ENCODE results near the gene PCGF3.
"Not testable (repeated sequence)": the region's sequence is repeated elsewhere in the genome, so short reads cannot be mapped to it uniquely, and the experiment has no call there.

Gene PCGF3

GRCh38 chr4:766152-766515, 60.5 kb downstream of the PCGF3 start:
- no peaks in the 10 kb centered on the region for H3K4me1 ChIP-seq (ENCODE audit: control insufficient read depth in 1 of 2, insufficient read depth in 2 of 2, low read length in 2 of 2)
- peaks cover 0 to 3% of the 10 kb centered on the region in 2 donors for H3K9me3 ChIP-seq (ENCODE audit: control insufficient read depth in 1 of 2, low read length in 2 of 2)
- H3K4me3 ChIP-seq (ENCODE audit: low read depth in 1 of 2, low read length in 2 of 2) = no peak overlapping the region
- no peaks in the 10 kb centered on the region for H3K27me3 ChIP-seq (ENCODE audit: low read depth, low read length)
- H3K36me3 ChIP-seq (ENCODE audit: control insufficient read depth in 1 of 2, insufficient read depth in 2 of 2, low read length in 2 of 2) = peaks cover 20 to 89% of the 10 kb centered on the region in 2 donors
- no peak overlapping the region for H3K27ac ChIP-seq (ENCODE audit: low read length)

GRCh38 chr4:766559-767283, 61.1 kb downstream of the PCGF3 start:
- Histone ChIP-seq H3K36me3 (ENCODE audit: control insufficient read depth in 1 of 2, insufficient read depth in 2 of 2, low read length in 2 of 2) (peaks cover 19 to 89% of the 10 kb centered on the region in 2 donors), H3K4me1 (ENCODE audit: control insufficient read depth in 1 of 2, insufficient read depth in 2 of 2, low read length in 2 of 2) (no peaks in the 10 kb centered on the region), H3K9me3 (ENCODE audit: control insufficient read depth in 1 of 2, low read length in 2 of 2) (peaks cover 0 to 3% of the 10 kb centered on the region in 2 donors), H3K27me3 (ENCODE audit: low read depth, low read length) (no peaks in the 10 kb centered on the region), H3K4me3 (ENCODE audit: low read depth in 1 of 2, low read length in 2 of 2) (no peak overlapping the region), H3K27ac (ENCODE audit: low read length) (no peak overlapping the region)

GRCh38 chr4:768076-768475, 62.4 kb downstream of the PCGF3 start:
- no peak overlapping the region for H3K4me3 ChIP-seq (ENCODE audit: low read depth in 1 of 2, low read length in 2 of 2)
- H3K36me3 ChIP-seq (ENCODE audit: control insufficient read depth in 1 of 2, insufficient read depth in 2 of 2, low read length in 2 of 2) = peaks cover 19 to 81% of the 10 kb centered on the region in 2 donors
- H3K4me1 ChIP-seq (ENCODE audit: control insufficient read depth in 1 of 2, insufficient read depth in 2 of 2, low read length in 2 of 2) = peaks cover 0 to 10% of the 10 kb centered on the region in 2 donors
- peaks cover 0 to 3% of the 10 kb centered on the region in 2 donors for H3K9me3 ChIP-seq (ENCODE audit: control insufficient read depth in 1 of 2, low read length in 2 of 2)
- H3K27ac ChIP-seq (ENCODE audit: low read length) = no peak overlapping the region
- no peaks in the 10 kb centered on the region for H3K27me3 ChIP-seq (ENCODE audit: low read depth, low read length)

- no peak overlapping the region for H3K27ac ChIP-seq (ENCODE audit: low read length)
- peaks cover 19 to 78% of the 10 kb centered on the region in 2 donors for H3K36me3 ChIP-seq (ENCODE audit: control insufficient read depth in 1 of 2, insufficient read depth in 2 of 2, low read length in 2 of 2)
- peaks cover 0 to 10% of the 10 kb centered on the region in 2 donors for H3K4me1 ChIP-seq (ENCODE audit: control insufficient read depth in 1 of 2, insufficient read depth in 2 of 2, low read length in 2 of 2)
- no peaks in the 10 kb centered on the region for H3K27me3 ChIP-seq (ENCODE audit: low read depth, low read length)
- peaks cover 0 to 3% of the 10 kb centered on the region in 2 donors for H3K9me3 ChIP-seq (ENCODE audit: control insufficient read depth in 1 of 2, low read length in 2 of 2)
- no peak overlapping the region for H3K4me3 ChIP-seq (ENCODE audit: low read depth in 1 of 2, low read length in 2 of 2)
Measured at GRCh38 chr4:768995-769394, 63.4 kb downstream of the PCGF3 start.

GRCh38 chr4:769511-769910, 63.9 kb downstream of the PCGF3 start:
- Histone ChIP-seq H3K9me3 (ENCODE audit: control insufficient read depth in 1 of 2, low read length in 2 of 2) (peaks cover 0 to 3% of the 10 kb centered on the region in 2 donors), H3K36me3 (ENCODE audit: control insufficient read depth in 1 of 2, insufficient read depth in 2 of 2, low read length in 2 of 2) (peaks cover 19 to 77% of the 10 kb centered on the region in 2 donors), H3K27ac (ENCODE audit: low read length) (no peak overlapping the region), H3K27me3 (ENCODE audit: low read depth, low read length) (no peaks in the 10 kb centered on the region), H3K4me1 (ENCODE audit: control insufficient read depth in 1 of 2, insufficient read depth in 2 of 2, low read length in 2 of 2) (peaks cover 0 to 10% of the 10 kb centered on the region in 2 donors), H3K4me3 (ENCODE audit: low read depth in 1 of 2, low read length in 2 of 2) (no peak overlapping the region)

GRCh38 chr4:770022-770421, 64.4 kb downstream of the PCGF3 start:
- H3K27me3 ChIP-seq (ENCODE audit: low read depth, low read length) = no peaks in the 10 kb centered on the region
- peaks cover 19 to 76% of the 10 kb centered on the region in 2 donors for H3K36me3 ChIP-seq (ENCODE audit: control insufficient read depth in 1 of 2, insufficient read depth in 2 of 2, low read length in 2 of 2)
- no peak overlapping the region for H3K4me3 ChIP-seq (ENCODE audit: low read depth in 1 of 2, low read length in 2 of 2)
- peaks cover 0 to 10% of the 10 kb centered on the region in 2 donors for H3K4me1 ChIP-seq (ENCODE audit: control insufficient read depth in 1 of 2, insufficient read depth in 2 of 2, low read length in 2 of 2)
- peaks cover 0 to 3% of the 10 kb centered on the region in 2 donors for H3K9me3 ChIP-seq (ENCODE audit: control insufficient read depth in 1 of 2, low read length in 2 of 2)
- no peak overlapping the region for H3K27ac ChIP-seq (ENCODE audit: low read length)

GRCh38 chr4:771464-771863, 65.8 kb downstream of the PCGF3 start:
- peaks cover 0 to 10% of the 10 kb centered on the region in 2 donors for H3K4me1 ChIP-seq (ENCODE audit: control insufficient read depth in 1 of 2, insufficient read depth in 2 of 2, low read length in 2 of 2)

GRCh38 chr4:772118-772517, 66.5 kb downstream of the PCGF3 start:
- H3K4me3 ChIP-seq (ENCODE audit: low read depth in 1 of 2, low read length in 2 of 2) = no peak overlapping the region
- H3K36me3 ChIP-seq (ENCODE audit: control insufficient read depth in 1 of 2, insufficient read depth in 2 of 2, low read length in 2 of 2) = peaks cover 19 to 72% of the 10 kb centered on the region in 2 donors
- peaks cover 0 to 15% of the 10 kb centered on the region in 2 donors for H3K4me1 ChIP-seq (ENCODE audit: control insufficient read depth in 1 of 2, insufficient read depth in 2 of 2, low read length in 2 of 2)
- no peaks in the 10 kb centered on the region for H3K27me3 ChIP-seq (ENCODE audit: low read depth, low read length)
- no peak overlapping the region for H3K27ac ChIP-seq (ENCODE audit: low read length)
- no peaks in the 10 kb centered on the region for H3K9me3 ChIP-seq (ENCODE audit: control insufficient read depth in 1 of 2, low read length in 2 of 2)

More at GRCh38 chr4:771464-771863, 65.8 kb downstream of the PCGF3 start:
- Histone ChIP-seq H3K36me3 (ENCODE audit: control insufficient read depth in 1 of 2, insufficient read depth in 2 of 2, low read length in 2 of 2) (peaks cover 19 to 74% of the 10 kb centered on the region in 2 donors), H3K9me3 (ENCODE audit: control insufficient read depth in 1 of 2, low read length in 2 of 2) (peaks cover 0 to 3% of the 10 kb centered on the region in 2 donors), H3K27me3 (ENCODE audit: low read depth, low read length) (no peaks in the 10 kb centered on the region), H3K27ac (ENCODE audit: low read length) (no peak overlapping the region), H3K4me3 (ENCODE audit: low read depth in 1 of 2, low read length in 2 of 2) (no peak overlapping the region)

GRCh38 chr4:772776-773175, 67.1 kb downstream of the PCGF3 start:
- H3K4me3 ChIP-seq (ENCODE audit: low read depth in 1 of 2, low read length in 2 of 2) = no peak overlapping the region
- H3K4me1 ChIP-seq (ENCODE audit: control insufficient read depth in 1 of 2, insufficient read depth in 2 of 2, low read length in 2 of 2) = peaks cover 0 to 18% of the 10 kb centered on the region in 2 donors
- H3K36me3 ChIP-seq (ENCODE audit: control insufficient read depth in 1 of 2, insufficient read depth in 2 of 2, low read length in 2 of 2) = peaks cover 25 to 72% of the 10 kb centered on the region in 2 donors
- no peaks in the 10 kb centered on the region for H3K27me3 ChIP-seq (ENCODE audit: low read depth, low read length)
- no peaks in the 10 kb centered on the region for H3K9me3 ChIP-seq (ENCODE audit: control insufficient read depth in 1 of 2, low read length in 2 of 2)
- no peak overlapping the region for H3K27ac ChIP-seq (ENCODE audit: low read length)

GRCh38 chr4:773214-773613, 67.6 kb downstream of the PCGF3 start:
- H3K36me3 ChIP-seq (ENCODE audit: control insufficient read depth in 1 of 2, insufficient read depth in 2 of 2, low read length in 2 of 2) = peaks cover 27 to 70% of the 10 kb centered on the region in 2 donors
- H3K27me3 ChIP-seq (ENCODE audit: low read depth, low read length) = no peaks in the 10 kb centered on the region
- no peaks in the 10 kb centered on the region for H3K9me3 ChIP-seq (ENCODE audit: control insufficient read depth in 1 of 2, low read length in 2 of 2)
- H3K4me1 ChIP-seq (ENCODE audit: control insufficient read depth in 1 of 2, insufficient read depth in 2 of 2, low read length in 2 of 2) = peaks cover 0 to 18% of the 10 kb centered on the region in 2 donors
- no peak overlapping the region for H3K27ac ChIP-seq (ENCODE audit: low read length)
- no peak overlapping the region for H3K4me3 ChIP-seq (ENCODE audit: low read depth in 1 of 2, low read length in 2 of 2)

GRCh38 chr4:774419-775092, 68.9 kb downstream of the PCGF3 start:
- not testable (repeated sequence) for H3K27ac ChIP-seq (ENCODE audit: low read length); H3K9me3 ChIP-seq (ENCODE audit: control insufficient read depth in 1 of 2, low read length in 2 of 2); H3K27me3 ChIP-seq (ENCODE audit: low read depth, low read length); H3K4me3 ChIP-seq (ENCODE audit: low read depth in 1 of 2, low read length in 2 of 2)
- peaks cover 22 to 68% of the 10 kb centered on the region in 2 donors for H3K36me3 ChIP-seq (ENCODE audit: control insufficient read depth in 1 of 2, insufficient read depth in 2 of 2, low read length in 2 of 2)
- H3K4me1 ChIP-seq (ENCODE audit: control insufficient read depth in 1 of 2, insufficient read depth in 2 of 2, low read length in 2 of 2) = peaks cover under 1 to 27% of the 10 kb centered on the region in 2 donors

All from muscle layer of duodenum (tissue), 2 donors.